HUES6 (cell line): ENCODE measurements around the gene DCBLD1.

ENCODE experiments used
- H3K27ac ChIP-seq: 2 replicates; pipeline ENCODE4 v1.7.0; 2013; ENCODE audit warnings: low read depth, mild to moderate bottlenecking, low read length, inconsistent platforms
- H3K27me3 ChIP-seq: 2 replicates; pipeline ENCODE4 v1.6.1; 2013; ENCODE audit warnings: low read length; ENCODE audit not compliant: control insufficient read depth, insufficient read depth
- H3K36me3 ChIP-seq: 2 replicates; pipeline ENCODE4 v1.6.1; 2013; ENCODE audit warnings: low read length; ENCODE audit not compliant: control insufficient read depth, insufficient read depth
- H3K4me1 ChIP-seq: 2 replicates; pipeline ENCODE4 v1.6.1; 2013; ENCODE audit warnings: low read length; ENCODE audit not compliant: control insufficient read depth, insufficient read depth
- H3K4me3 ChIP-seq: 2 replicates; pipeline ENCODE4 v1.5.1; 2013; ENCODE audit warnings: low read depth, low read length
- H3K9ac ChIP-seq: one replicate; pipeline ENCODE4 v1.6.1; 2013; ENCODE audit warnings: mild to moderate bottlenecking, low read length
- H3K9me3 ChIP-seq: 2 replicates; pipeline ENCODE4 v1.6.1; 2013; ENCODE audit warnings: low read depth, low read length; ENCODE audit not compliant: control insufficient read depth, insufficient read depth

DCBLD1 gene

DNA sequence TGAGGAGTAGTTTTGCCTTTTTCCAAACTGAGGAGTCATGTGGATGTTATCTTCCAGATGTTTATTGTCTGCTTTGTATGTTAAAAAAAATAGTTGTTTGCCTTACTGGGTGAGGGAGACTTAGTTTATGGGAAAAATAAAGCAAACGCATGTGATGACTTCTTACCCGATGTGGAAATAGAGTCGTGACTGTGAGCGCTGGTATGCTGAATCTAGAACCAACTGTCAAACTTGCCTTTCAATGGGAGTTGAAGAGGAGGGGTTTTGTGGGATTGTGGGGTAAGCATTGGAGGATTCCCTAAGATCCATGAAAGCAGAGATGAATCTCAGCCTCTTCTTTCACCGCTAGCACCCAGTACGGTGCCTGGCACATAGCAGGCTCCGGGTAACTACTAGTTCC is 5.3 kb downstream of the DCBLD1 start:
- Histone ChIP-seq H3K9ac (no peak overlapping the region), H3K9me3 (peaks cover 10% of the 10 kb centered on the region), H3K4me1 (peaks cover 1% of the 10 kb centered on the region; the same call in 1 of the 2 replicates), H3K36me3 (peaks cover 8% of the 10 kb centered on the region; the same call in 1 of the 2 replicates), H3K4me3 (no peak overlapping the region), H3K27me3 (no peaks in the 10 kb centered on the region; the same call in 1 of the 2 replicates), H3K27ac (no peak overlapping the region)

DNA sequence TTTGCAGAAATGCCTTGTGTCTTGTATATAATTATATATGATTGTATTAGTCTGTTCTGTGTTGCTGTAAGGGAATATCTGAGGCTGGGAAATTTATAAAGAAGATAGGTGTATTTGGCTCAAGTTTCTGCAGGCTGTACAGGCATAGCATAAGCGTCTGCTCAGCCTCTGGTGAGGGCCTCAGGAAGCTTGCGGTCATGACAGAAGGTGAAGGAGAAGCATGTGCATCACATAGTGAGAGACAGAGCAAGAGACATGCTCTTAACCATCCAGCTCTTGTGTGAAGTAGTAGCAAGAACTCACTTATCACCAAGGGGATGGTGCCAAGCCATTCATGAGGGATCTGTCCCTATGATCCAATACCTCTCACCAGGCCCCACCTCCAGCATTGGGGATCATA is 6.5 kb downstream of the DCBLD1 start:
- Histone ChIP-seq H3K36me3 (peaks cover 8% of the 10 kb centered on the region; the same call in 1 of the 2 replicates), H3K9ac (no peak overlapping the region), H3K4me3 (no peak overlapping the region), H3K4me1 (peaks cover 4% of the 10 kb centered on the region; the same call in 1 of the 2 replicates), H3K27me3 (no peaks in the 10 kb centered on the region), H3K27ac (no peak overlapping the region), H3K9me3 (peaks cover 10% of the 10 kb centered on the region)

DNA sequence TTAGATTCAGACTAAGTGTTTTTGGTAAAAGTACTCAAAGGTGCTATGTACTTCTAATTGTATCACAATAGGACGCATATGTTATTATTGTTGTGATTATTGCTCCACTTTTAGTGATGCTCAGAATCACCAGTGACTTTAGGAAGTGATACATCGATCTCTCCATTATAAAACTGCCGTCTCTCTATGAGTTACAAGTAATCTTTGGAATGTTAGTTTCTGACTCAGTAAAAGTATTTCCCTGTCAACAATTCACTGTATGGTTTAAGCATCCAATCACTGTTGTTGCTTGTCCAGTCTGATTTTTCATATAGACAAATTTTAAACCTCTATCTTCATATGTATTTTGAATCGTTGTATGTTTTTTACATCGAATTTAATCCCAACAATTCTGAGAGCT is 9.4 kb downstream of the DCBLD1 start:
- no peak overlapping the region for H3K27ac ChIP-seq
- no peaks in the 10 kb centered on the region for H3K27me3 ChIP-seq
- H3K36me3 ChIP-seq: peaks cover 3% of the 10 kb centered on the region; the same call in 1 of the 2 replicates
- no peak overlapping the region for H3K4me3 ChIP-seq
- H3K9me3 ChIP-seq: peaks cover 4% of the 10 kb centered on the region
- H3K4me1 ChIP-seq: peaks cover 4% of the 10 kb centered on the region; the same call in 1 of the 2 replicates
- H3K9ac ChIP-seq: no peak overlapping the region

DNA sequence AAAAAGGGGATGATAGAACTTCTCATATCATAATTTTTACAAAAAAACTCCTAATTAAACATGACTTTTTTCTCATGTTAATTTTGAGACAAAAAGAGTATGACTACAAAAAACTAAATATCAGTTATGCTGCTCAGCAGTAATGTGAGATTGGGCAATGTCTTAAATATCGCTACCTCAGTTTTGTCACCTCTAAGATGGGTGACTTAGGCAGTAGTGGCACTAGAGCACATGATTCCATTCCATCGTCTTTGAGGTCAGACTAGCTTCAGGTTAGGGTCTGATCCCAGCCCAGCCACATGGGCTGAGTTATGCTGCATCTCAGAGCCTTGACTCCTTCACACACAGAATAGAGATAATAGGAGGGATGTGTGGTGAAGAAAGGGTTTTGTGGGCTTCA is 11.0 kb downstream of the DCBLD1 start:
- Histone ChIP-seq H3K4me3 (no peak overlapping the region), H3K27me3 (no peaks in the 10 kb centered on the region), H3K9ac (no peak overlapping the region), H3K9me3 (no peaks in the 10 kb centered on the region), H3K4me1 (peaks cover 4% of the 10 kb centered on the region; the same call in 1 of the 2 replicates), H3K27ac (no peak overlapping the region), H3K36me3 (no peaks in the 10 kb centered on the region)

DNA sequence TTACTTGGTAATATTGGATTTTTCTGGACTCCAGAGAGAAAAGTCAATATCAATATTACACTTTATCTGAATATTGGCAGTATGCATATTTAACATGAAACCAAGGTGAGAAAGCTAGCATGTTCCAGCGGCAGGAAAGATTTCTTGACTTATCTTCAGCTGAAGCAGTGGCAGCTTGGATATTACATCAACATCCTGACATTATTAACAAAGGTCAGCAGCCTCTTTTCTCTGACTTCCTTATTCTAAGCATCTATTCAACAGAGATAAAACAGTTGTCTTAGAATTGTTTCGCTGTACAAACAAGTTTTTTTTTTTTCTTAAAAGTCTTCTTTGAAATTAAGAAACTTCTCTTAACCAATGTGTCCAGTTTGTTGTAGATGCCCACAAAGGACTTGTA is 11.8 kb downstream of the DCBLD1 start:
- Histone ChIP-seq H3K4me3 (no peak overlapping the region), H3K9ac (no peak overlapping the region)

DNA sequence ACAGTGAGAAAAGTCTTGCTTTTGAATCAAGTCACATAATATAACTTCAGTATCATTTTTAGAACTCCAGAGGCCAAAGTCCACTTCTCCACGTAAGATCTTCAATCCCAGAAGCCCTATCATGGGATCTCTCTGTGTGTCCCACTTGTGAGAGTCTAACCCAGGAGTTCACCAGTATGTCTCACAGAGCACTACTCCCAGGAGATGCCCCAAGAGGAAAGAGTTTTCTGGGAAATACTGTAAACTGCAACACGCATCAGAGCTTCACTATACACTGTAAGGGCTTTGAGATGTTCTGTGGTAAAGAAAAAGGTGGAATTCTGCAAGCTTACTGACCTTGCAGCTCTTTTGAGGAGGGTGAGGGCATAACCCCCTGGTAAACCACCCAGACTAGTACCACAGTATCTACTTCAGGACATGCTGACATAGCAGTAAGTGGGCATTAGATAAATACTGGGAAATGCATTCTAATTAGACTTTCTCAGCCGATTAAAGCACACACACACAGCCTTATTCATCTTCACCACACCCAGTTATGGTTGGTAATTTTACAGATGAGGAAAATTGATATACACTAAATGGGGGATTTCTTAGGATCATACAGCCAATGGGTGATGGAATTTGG is 12.3 kb downstream of the DCBLD1 start:
- Histone ChIP-seq H3K4me1 (peaks cover 4% of the 10 kb centered on the region; the same call in 1 of the 2 replicates), H3K27ac (no peak overlapping the region), H3K9ac (no peak overlapping the region), H3K9me3 (no peaks in the 10 kb centered on the region), H3K4me3 (no peak overlapping the region), H3K36me3 (no peaks in the 10 kb centered on the region), H3K27me3 (no peaks in the 10 kb centered on the region)

More for the DNA sequence above, 11.8 kb downstream of the DCBLD1 start:
- Histone ChIP-seq H3K27ac (no peak overlapping the region), H3K9me3 (no peaks in the 10 kb centered on the region), H3K36me3 (no peaks in the 10 kb centered on the region), H3K27me3 (no peaks in the 10 kb centered on the region), H3K4me1 (peaks cover 4% of the 10 kb centered on the region; the same call in 1 of the 2 replicates)

DNA sequence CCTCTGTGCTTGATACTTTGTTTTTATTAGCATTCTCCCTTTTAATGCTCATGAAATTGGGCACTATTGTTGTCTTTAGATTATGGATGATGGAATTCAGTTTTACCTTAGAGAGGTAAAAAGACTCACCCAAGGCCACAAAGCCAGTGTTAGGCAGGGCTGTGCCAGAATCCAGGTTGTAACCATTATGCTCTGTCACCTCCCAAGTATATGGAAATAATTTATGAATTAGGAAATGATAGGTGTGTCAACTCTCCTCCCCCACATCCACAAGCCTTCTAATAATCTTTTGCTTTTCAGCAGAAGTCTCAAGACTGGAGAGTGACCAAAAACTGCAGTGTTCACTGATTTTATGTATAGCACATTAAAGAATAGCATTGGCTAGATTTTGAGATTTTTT is 13.0 kb downstream of the DCBLD1 start:
- Histone ChIP-seq H3K36me3 (no peaks in the 10 kb centered on the region), H3K4me1 (peaks cover 4% of the 10 kb centered on the region; the same call in 1 of the 2 replicates), H3K4me3 (no peak overlapping the region), H3K9me3 (no peaks in the 10 kb centered on the region), H3K9ac (no peak overlapping the region), H3K27me3 (no peaks in the 10 kb centered on the region), H3K27ac (no peak overlapping the region)

DNA sequence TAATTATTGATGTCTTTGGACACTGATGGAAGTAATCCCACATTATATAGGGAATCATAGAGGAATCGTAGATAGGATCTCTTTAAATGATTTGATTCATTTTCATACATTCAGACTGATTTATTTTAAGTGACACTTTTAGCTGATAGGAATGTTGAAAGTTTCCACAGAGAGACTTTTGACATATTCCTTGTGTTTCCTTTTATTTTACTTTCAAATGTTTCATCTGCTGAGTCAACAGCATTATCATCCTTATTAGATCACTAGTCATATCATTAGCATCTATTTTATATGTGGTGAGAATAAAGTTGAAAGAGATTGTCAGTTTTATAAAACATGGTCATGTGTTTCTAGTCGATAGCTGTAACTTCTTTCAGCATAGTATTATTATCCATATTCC is 13.4 kb downstream of the DCBLD1 start:
- Histone ChIP-seq H3K27me3 (no peaks in the 10 kb centered on the region), H3K9me3 (no peaks in the 10 kb centered on the region), H3K9ac (no peak overlapping the region), H3K27ac (no peak overlapping the region), H3K4me1 (peaks cover 4% of the 10 kb centered on the region; the same call in 1 of the 2 replicates), H3K36me3 (no peaks in the 10 kb centered on the region), H3K4me3 (no peak overlapping the region)

DNA sequence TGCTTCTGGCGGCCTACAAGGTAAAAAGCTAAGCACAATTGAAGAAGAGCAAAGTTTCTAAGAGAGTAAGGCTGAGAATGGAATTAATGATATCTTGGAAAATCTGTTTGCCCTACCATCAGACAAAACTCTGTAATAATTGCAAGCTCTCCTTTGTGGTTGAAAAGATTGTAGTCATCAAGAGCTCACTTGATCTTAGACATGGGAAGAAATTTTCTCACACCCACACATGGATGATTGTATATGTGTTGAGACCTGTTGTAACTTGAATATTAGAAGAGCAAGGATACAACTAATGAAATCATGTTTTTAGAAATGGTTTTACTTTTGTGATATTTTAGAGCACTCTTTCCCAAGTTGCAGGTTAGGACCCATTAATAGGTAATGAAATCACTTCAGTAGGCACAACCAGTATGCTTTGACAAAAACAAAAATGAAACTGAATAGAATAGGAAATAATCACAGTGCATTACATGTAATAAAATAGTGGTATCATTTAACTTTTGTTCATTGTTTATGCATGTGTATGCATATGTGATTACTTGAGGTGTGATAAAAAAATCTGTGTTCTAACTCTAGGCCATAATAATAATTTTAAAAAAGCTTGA is 14.0 kb downstream of the DCBLD1 start:
- Histone ChIP-seq H3K4me1 (peaks cover 4% of the 10 kb centered on the region; the same call in 1 of the 2 replicates), H3K27me3 (no peaks in the 10 kb centered on the region), H3K36me3 (no peaks in the 10 kb centered on the region), H3K27ac (no peak overlapping the region), H3K9ac (no peak overlapping the region), H3K4me3 (no peak overlapping the region), H3K9me3 (no peaks in the 10 kb centered on the region)

DNA sequence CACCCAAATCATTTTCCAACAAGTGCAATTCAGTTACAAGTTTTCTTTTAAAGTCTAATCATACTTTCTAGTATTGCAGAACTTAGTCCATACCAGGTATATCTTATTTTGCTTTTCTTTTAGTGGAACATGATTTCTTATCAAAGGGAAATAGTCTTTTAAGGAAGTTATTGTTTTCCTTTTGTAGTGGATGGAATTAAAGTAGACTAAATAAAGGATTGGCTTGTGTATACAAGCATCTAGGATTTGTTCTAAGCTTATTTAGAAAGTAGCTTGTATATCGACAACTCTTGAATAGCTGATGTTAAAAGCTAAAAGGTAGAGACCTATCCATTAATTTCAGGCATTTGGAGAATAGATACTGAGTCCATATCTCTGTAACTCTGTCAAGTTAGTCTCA is 14.8 kb downstream of the DCBLD1 start:
- Histone ChIP-seq H3K4me1 (peaks cover 4% of the 10 kb centered on the region; the same call in 1 of the 2 replicates), H3K27me3 (no peaks in the 10 kb centered on the region), H3K9ac (no peak overlapping the region), H3K36me3 (no peaks in the 10 kb centered on the region), H3K4me3 (no peak overlapping the region), H3K27ac (no peak overlapping the region), H3K9me3 (no peaks in the 10 kb centered on the region)

DNA sequence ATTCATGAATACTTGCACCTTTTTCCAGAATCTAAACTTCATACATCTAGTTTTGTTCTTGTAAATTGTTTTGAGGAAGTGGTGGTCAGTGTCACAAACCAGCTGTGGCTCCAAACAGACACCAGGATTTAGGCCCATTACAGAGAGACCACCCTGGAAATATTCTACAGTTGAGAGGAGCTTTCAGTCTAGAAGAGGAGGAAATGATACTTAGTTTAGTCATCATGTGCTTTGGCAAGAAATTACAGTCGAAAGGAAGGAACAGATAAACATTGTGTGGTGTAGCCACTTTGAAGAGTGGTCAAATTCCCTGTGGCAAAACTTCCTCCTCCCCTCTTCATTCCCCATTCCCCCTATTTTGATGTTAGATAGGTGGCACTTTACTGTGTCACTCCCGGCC is 15.7 kb downstream of the DCBLD1 start:
- no peak overlapping the region for H3K4me3 ChIP-seq
- H3K27ac ChIP-seq: no peak overlapping the region
- no peaks in the 10 kb centered on the region for H3K36me3 ChIP-seq
- no peaks in the 10 kb centered on the region for H3K9me3 ChIP-seq
- no peaks in the 10 kb centered on the region for H3K4me1 ChIP-seq
- H3K9ac ChIP-seq: no peak overlapping the region
- H3K27me3 ChIP-seq: no peaks in the 10 kb centered on the region
